HG03039 (cell line): ENCODE measurements around the gene SCEL.
"Not testable (repeated sequence)": the region's sequence is repeated elsewhere in the genome, so short reads cannot be mapped to it uniquely, and the experiment has no call there.

Source experiments
- ATAC-seq: cut with Tn5 transposase; IDR thresholded peaks from one replicate; pipeline ENCODE4 v1.9.1; 2021; ENCODE audit warnings: mild to moderate bottlenecking, moderate library complexity; ENCODE audit not compliant: unreplicated experiment

SCEL gene, protein sequence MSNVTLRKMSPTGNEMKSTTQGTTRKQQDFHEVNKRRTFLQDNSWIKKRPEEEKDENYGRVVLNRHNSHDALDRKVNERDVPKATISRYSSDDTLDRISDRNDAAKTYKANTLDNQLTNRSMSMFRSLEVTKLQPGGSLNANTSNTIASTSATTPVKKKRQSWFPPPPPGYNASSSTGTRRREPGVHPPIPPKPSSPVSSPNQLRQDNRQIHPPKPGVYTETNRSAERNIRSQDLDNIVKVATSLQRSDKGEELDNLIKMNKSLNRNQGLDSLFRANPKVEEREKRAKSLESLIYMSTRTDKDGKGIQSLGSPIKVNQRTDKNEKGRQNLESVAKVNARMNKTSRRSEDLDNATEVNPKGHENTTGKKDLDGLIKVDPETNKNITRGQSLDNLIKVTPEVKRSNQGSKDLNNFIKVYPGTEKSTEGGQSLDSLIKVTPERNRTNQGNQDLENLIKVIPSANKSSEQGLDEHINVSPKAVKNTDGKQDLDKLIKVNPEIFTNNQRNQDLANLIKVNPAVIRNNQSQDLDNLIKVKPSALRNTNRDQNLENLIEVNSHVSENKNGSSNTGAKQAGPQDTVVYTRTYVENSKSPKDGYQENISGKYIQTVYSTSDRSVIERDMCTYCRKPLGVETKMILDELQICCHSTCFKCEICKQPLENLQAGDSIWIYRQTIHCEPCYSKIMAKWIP

DNA sequence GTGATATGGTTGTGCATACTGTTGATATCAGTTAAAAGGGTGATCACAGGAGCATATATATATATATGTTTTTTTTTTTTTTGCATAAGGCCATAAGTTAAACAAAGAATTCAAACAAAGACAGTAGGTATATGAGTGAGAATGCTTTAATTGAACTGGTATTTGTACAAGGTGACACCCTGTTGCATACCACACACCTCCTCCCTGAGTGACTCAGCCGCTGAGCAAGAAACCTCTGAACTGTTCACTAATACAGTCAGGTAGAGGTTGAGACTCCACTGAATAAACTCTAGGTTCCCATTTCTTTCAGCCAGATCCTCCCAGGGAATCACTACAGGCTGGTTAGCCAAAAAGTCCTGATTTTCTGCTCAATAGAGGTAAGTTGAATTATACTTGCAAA, at the start of gene SCEL:
SCEL (plus strand) TSS at position 259 of the 400 bp plus-strand sequence. CDS start 20,170 bp downstream, outside the sequence.
- no peak for ATAC-seq

DNA sequence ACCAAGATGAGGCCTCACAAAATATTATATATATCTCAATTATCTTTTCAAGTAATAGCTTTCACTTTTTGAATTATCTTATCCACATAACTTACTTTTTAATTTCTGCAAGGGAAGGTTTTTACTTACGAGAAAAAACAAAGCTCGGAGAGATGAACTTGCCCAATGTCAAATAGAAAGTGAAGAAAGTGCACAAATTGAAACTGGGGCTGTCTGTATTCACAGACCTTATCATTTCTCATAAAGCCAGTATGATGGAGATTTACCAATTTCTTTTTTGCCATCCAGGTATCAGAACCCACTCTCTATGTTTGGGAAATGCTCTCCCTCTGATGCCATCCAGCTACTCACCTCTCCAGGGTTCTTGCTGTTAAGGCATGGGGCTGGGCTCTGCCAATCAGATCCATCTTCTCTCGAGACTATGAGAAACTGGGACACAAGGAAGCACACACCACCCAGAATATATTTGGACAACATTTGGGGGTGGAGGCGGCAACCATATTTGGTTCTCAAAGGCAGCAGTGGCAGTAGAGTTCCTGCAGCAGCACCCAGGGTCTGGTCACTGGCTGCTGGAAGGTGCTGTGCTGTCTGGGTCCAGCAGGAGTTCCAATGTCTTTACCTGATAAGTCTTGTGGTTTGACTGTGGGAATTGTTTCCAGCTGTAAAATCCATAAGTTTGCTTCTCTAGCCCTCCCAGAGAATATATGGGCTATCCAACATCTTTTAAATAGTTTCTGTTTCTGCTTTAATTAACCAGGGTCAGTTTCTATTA, 45.8 kb upstream of the SCEL start:
- no peak for ATAC-seq

DNA sequence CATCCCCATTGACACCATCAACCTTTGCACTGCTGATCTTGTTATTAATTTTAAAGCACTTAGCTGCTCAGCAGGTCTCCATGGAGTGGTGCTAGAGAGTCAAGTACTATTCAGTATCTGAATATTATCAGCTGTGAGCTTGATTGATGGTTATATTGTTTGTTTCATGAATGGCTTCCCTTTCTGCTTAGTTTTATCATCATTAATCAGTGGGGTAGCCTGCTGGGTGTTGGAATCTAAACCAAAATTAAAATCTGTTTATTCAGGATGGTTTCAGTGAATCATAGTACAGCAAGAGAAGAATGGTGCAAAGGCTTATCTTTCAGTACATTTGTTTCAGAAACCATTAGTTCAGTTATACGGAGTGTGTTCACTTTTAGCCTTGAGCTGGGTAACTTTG, 42.5 kb upstream of the SCEL start:
- ATAC-seq: no peak

DNA sequence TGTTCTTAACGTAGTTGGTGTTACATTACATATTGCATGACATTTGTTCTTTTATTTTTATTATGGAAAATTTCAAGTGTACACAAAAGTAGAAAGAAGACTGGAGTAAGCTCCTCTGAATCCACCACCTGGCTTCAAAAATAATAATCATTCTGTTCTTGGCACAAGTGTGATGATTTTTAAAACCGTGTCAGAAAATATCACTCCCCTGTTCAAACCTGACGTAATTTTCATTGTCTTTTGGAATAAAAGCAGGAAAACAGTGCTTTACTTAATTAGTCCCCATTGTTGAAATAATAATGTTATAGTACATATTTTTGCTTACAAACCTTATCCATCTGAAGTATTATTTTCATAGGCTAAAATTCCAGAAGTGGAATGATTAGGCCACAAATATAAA, 41.3 kb upstream of the SCEL start:
- ATAC-seq: no peak

DNA sequence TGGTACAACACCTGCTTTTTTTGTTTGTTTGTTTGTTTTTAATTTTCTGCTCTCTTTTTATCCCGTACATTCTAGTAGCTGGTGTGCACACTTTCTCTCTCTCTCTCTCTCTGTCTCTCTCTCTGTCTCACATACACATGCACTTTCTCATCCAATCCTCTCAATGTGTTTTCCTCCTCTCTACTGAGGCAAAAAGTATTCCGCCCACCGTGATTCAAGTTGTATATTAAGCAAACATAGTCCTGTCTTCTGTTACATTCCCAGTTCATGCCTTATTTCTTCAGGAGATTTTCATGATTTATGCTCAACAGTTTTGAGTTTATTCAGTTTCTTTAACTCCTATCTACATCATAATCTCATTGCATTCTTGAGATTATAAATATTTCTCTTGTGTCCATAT, 38.2 kb upstream of the SCEL start:
- ATAC-seq: no peak

DNA sequence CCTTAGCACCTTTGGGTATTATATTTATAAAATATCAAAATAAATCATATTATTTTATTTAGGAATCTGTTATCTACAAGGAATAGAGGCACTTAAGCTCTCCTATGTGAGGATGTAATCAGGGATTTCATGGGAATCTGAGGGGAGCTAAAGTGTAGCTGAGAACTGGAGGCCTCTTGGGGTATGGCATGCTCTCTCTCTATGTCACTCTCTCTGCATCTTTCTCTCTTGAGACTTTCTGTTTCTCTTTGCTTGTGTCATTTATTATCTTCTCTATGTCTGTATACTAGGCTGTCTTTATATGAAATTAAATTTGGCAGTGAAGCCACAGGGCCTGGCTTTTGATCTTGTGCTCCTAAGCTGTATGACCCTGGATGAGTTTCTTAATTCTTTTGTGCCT, 37.7 kb upstream of the SCEL start:
- ATAC-seq: no peak

DNA sequence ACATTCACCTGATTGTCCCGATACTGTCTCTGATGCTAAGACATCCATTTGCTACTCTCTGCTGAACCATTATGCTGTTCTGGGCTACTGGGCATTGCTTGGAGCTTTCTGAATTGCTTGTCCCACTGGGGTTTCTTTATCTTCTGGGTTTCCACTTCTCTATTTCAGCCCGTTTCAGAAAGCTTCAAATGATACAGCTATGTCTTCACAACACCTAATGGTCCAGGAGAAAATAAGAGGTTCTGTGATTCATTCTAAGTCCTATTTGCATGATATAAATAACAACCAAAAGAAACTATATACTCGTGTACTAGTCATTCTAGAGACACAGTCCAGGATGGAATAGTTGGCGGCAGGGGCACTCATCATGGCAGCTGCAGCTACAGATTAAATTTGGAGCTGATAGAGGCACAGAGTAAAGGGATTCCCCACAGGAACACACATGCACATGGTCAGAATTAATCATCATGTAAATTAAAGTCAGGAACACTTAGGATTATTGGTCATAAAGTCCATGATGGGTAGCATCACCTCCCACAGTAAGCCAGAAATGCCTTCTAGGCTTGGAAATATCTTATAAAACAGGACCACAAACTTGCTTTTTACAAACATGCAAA, 33.3 kb upstream of the SCEL start:
- ATAC-seq: peak; percentile 88

DNA sequence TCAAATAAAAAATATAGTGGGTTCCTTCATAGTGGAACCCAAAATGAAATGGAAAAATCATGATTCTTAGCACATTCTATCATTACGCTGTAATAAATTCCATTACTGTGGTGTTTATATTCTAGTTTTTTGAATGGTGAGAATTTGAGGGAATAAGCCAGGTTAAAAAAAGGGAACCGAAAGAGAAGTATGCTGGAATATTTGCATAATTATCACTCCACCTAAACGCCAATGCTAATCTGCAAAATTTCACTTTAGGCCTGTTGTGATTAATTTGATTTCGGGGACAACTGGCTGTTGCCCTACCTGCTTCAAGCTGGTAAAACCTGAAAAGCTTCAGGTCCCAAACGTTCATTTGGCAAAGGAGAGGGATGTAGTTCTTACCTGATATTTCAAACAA, 32.1 kb upstream of the SCEL start:
- no peak for ATAC-seq

DNA sequence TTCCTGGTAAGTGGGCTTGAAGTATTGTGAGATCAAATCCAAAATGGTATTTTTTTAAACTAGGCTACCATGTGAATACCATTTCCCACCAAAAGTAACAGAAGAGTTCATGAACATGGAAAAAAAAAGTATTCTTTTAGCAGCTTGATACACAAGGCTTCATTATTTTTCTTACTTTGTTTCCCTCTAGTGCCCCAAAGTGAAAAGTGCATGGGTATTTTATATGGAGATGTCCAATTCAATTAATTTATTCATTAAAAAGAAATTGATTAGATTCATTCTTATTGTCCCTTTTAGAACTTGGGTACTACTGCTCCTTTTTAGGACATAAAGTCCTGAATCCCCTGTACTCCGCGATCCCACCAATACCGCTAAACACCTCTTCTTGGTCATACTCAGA, 28.6 kb upstream of the SCEL start:
- no peak for ATAC-seq

DNA sequence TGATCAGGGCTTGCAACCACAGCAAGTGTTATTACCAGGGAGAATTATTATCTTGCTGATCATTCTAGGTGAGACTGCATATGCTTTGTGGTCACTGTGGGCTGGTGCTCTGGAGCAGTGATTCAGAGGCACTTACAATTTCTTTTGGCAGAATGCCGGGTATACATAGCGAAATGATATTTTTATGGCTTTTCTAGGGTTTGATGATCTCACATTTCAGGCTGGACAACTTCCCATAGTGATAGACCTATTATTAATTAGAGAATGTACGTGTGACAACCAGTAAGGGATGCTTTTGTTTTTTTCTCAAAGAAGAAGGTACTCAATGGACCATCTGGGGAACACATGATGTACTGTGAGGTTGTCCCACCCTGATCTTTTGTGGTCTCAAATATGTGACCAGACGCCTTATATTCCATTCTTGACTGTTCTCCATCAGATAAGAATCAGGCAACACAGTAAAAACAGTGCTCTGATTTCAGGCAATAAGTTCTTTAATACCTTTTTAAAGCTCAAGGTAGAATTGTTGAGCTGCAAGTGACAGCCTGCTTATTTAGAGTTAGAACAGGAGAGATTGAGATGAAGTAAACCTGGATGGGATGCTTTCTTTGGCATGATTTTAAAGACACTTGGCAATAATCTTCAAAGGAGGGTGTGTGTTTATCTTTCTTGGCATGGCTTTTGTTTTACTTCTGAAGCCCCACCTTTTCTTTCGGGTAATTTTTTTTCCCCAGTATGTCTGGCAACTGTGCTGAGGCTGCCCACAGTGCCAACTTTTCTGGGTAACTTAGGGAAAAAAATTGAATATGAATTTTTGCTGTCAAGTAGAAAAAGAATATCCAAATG, 27.4 kb upstream of the SCEL start:
- ATAC-seq: no peak

DNA sequence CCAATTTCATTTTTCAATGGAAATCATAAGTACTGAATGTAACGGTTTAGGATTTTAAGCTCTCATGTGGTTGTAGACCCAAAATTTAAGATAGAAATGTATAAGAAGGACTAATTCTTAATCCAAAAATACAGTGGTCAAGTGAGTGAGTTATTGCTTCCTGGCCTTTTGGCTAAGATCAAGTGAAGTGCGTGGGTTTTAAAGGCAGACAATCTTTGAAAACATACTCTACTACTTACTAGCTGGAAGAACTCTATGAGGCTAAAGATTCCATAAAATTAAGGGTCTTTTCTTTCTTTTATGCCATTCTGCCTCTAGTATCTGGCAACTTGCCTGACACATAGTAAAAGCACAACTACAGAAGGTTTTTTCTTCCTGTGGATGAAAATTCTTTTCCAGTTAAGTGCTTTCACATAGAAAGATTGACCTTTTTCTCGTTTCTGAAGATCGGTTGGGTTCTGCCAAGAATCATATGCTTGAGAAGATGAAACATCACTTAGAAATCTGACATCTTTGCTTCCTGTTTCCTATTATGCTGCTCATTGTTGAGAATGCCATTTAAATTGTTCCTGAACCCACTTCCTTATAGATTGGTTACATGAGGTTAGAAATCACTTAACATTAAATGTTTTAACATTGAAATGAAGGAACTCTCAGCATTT, 26.4 kb upstream of the SCEL start:
- no peak for ATAC-seq

DNA sequence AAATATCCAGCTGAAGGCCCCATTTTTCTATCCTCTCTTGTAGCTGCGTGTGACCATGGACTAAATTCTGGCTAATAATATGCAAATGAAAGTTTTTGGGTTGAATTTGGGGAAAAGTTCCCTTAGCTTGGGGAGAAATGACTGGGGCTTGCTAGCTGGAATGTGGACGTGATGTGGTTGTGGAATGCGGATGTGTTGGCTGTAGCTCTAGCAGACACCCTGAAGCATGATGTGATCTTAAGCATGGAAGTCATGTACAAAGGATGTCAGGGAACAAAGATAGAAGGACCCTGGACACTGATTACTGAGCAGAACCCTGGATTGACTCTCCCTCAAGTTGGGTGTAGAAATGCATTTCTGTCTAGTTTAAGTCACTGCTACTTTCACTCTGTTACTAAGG, 25.4 kb upstream of the SCEL start:
- ATAC-seq: no peak

DNA sequence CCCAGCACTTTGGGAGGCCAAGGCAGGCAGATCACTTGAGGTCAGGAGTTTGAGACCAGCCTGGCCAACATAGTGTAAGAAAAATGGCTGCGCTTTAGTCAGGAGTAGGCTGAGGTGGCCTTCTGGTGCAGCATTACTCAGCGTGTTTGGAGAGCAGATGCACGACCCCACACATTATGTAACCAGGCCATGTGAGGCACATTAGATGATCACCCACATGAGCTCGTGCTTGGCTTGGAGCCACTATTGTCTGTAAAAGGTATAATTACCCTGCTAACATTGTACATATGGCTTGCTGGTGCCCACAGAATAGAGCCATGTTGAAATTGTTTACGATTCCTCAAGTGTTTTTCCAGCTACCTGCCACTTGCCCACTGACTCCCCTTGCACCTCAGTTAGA, 24.0 kb upstream of the SCEL start:
- no peak for ATAC-seq

DNA sequence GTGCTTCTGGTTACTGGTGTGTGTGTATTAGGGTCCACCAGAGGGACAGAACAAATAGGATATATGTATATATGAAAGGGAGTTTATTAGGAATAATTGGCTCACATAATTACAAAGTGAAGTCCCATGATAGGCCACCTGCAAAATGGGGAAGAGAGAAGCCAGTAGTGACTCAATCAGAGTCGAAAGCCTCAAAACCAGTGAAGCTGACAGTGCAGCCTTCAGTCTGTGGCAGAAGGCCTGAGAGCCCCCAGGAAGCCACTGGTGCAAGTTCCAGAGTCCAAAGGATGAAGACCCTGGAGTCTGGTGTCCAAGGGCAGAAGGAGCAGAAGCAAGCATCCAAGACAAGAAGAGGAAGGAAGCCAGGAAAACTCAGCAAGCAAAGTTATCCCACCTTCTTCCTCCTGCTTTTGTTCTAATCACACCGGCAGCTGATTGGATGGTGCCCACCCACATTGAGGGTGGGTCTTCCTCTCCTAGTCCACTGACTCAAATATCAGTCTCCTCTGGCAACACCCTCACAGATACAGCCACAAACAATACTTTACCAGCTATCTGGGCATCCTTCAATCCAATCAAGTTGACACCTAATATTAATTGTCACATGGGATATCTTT, 21.7 kb upstream of the SCEL start:
- peak; percentile 70 for ATAC-seq

DNA sequence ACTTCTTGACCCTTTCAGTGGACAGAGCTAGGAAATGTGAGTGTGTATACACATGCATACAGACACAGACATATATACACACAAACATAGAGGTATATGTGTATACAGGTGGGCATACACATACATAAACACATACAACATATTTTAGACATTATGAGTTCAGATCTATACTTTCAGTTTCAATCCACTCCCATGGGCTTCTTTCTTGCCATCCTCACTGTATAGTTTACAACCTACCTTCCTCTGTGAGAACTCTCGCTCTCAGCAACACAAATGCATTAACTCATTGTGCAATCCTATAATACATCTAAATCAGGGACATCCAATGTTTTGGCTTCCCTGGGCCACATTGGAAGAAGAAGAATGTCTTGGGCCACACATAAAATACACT, 21.2 kb upstream of the SCEL start:
- ATAC-seq: peak; percentile 62

DNA sequence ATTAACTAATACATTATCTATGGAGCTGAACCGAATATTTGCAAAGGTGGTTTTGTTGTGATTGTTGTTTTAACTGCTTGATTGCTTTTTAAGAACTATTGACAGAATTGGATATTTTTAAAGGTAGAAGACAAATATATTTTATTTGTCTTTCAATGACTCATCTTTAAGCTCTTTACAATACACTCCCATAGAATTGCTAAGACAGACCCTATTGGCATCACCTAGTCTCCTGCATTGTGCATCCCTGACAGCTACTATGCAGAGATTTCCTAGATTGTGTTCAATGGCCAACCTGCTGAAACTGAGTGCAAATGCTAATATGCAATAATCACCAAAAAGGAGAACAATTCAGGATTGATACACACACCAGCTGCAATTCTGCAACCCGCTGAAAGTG, 19.7 kb upstream of the SCEL start:
- ATAC-seq: no peak

DNA sequence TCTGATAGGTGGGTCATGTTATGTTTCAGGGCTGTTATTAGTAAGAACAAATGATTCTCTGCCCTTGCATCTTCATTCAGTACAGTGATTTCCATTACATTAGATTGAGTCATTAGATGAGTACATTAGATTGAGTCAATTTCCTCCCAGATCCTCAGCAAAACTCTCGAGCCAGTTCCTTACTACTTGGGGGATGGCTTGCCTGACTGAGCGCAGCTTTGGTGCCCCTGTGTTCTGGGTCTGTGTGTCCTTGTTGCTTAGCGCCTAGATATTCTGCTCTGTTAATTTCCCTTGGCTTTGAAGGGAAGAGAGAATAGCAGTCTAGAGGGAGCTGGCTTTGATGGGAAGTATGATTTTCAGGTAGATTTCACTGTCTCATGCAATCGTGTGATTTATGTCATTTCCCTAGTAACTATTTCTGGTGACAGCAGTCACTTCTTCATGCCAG, 19.1 kb upstream of the SCEL start:
- ATAC-seq: peak; percentile 41

DNA sequence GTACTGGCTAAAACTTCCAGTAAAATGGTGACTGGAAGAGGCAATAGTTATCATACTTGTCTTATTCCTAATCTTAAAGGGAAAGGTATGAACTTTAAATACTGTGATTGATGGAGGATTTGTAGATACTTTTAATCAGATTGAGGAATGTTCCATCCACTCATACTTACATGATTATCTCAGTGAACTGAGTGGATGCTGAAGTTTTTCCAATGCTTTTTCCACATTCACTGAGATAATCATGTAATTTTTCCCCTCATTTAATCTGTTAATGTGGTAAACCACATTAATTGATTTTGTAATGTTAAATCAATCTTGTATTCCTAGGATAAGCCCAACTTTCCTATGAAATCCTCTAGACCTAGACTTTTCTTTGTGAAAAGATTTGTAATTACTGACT, 17.2 kb upstream of the SCEL start:
- no peak for ATAC-seq

DNA sequence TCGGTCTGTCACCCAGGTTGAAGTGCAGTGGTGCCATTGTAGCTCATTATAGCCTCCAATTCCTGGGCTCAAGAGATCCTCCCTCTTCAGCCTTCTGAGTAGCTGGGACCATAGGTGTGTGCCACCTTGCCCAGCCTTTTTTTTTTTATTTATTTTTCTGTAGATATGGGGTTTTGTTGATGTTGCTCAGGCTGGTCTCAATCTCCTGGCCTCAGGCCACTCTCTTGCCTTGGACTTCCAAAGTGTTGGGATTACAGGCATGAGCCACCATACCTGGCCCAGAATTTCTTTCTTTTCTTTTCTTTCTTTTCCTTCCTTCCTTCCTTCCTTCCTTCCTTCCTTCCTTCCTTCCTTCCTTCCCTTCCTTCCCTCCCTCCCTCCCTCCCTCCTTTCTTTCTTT, 16.1 kb upstream of the SCEL start:
- not testable (repeated sequence) for ATAC-seq
